T-helper 2 cell treated with Interferon-gamma antibody and Interleukin-4, amounts not matched to agents 5 μg/mL and 100 μg/mL, for 36 hours (primary cell): ENCODE results near the gene DISP3.

Experiments used
- DNase-seq: peaks from one replicate; pipeline ENCODE4 v3.0.0; 2021; ENCODE audit warnings: low spot score
- H3K27ac Mint-ChIP-seq: one replicate; pipeline ENCODE4 v1.8.0; 2021; ENCODE audit warnings: mild to moderate bottlenecking, mixed read lengths
- H3K27me3 Mint-ChIP-seq: one replicate; pipeline ENCODE4 v1.8.0; 2021; ENCODE audit warnings: low read depth, mixed read lengths
- H3K36me3 Mint-ChIP-seq: one replicate; pipeline ENCODE4 v1.8.0; 2021; ENCODE audit warnings: low read depth, mixed read lengths
- H3K4me1 Mint-ChIP-seq: one replicate; pipeline ENCODE4 v1.8.0; 2021; ENCODE audit warnings: low read depth, mixed read lengths
- H3K4me3 Mint-ChIP-seq: one replicate; pipeline ENCODE4 v1.8.0; 2022; ENCODE audit warnings: mild to moderate bottlenecking, moderate library complexity, mixed read lengths
- H3K9me3 Mint-ChIP-seq: one replicate; pipeline ENCODE4 v1.8.0; 2021; ENCODE audit warnings: mixed read lengths

Gene DISP3

DNA sequence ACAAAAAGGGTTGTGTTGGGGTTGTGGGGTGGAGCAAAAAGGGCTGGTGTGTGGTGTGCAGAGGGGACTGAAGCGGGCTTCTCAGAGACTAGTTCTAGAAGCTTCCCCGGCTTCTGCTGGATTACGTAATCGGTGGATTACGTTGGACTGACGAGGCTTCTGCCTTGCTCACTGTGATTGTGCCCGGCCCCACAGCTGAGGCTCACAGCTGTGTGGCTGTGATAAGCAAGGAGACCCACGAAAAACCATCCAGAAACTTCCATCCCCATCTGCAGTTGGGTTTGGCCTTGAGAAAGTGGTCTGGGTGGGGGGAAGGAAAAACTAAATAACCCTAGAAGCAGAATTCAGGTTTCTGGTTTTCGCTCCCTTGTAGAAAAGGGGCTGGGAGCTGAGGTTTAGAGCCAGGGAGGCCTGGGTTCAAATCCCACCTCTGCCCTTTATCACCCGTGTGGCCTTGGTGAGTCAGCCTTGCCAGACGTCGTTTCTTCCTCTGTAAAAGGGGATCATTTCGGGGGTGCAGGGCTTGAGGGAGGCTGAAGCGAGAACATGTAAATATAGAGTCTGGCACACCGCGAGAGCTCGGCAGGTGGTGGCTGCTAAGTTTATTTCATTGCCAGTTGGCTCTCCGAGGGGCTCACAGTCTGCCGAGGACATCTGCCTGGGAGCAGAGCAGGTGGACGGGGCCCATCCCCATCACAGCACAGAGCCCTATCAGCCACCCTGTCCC, 30.4 kb upstream of the DISP3 start:
- H3K36me3 Mint-ChIP-seq = no peaks in the 10 kb centered on the region
- no peak overlapping the region for H3K27ac Mint-ChIP-seq
- H3K4me1 Mint-ChIP-seq = no peaks in the 10 kb centered on the region
- no peak overlapping the region for H3K4me3 Mint-ChIP-seq
- no peaks in the 10 kb centered on the region for H3K9me3 Mint-ChIP-seq
- H3K27me3 Mint-ChIP-seq = peaks cover 3% of the 10 kb centered on the region
- no peak for DNase-seq

DNA sequence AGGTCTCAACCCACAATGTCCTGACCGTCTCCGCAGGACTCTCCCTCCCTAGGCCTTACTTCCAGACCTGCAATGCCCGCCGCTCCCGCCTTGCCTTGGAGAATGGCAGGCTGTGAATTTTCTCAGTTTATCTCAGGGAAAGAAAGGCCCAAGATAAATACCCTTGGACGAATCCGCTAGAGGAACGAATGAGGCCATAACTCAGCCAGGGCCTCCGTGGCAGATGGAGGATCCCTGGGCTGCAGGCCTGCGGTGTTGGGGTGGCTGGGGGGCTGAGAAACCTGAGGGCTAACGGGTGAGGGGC, 29.9 kb upstream of the DISP3 start:
- no peak for DNase-seq
- Mint-ChIP-seq H3K27me3 (peaks cover 3% of the 10 kb centered on the region), H3K36me3 (no peaks in the 10 kb centered on the region), H3K27ac (no peak overlapping the region), H3K4me1 (no peaks in the 10 kb centered on the region), H3K9me3 (no peaks in the 10 kb centered on the region), H3K4me3 (no peak overlapping the region)

DNA sequence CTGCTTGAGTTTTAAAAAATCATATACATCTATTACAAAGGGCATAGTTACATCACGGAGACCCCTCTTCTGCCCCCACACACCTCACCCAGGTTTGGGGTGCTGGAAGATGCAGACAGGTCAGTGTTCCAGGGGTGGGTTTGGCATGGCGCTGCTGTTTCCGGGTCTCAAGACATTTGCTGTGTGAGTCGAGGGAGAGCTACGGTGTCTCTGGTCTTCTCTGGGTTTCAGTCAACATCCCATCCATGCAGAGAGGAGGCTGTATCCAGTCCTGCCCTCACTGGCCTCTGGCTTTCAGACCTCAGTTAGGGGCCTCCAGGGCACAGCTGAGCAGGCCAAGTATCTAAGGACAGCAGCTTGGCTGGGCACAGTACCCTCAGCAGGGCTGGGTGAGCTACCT, 28.6 kb upstream of the DISP3 start:
- H3K4me1 Mint-ChIP-seq = no peaks in the 10 kb centered on the region
- no peaks in the 10 kb centered on the region for H3K36me3 Mint-ChIP-seq
- H3K27ac Mint-ChIP-seq = no peak overlapping the region
- no peak for DNase-seq
- H3K9me3 Mint-ChIP-seq = no peaks in the 10 kb centered on the region
- no peak overlapping the region for H3K4me3 Mint-ChIP-seq
- H3K27me3 Mint-ChIP-seq = no peaks in the 10 kb centered on the region

DNA sequence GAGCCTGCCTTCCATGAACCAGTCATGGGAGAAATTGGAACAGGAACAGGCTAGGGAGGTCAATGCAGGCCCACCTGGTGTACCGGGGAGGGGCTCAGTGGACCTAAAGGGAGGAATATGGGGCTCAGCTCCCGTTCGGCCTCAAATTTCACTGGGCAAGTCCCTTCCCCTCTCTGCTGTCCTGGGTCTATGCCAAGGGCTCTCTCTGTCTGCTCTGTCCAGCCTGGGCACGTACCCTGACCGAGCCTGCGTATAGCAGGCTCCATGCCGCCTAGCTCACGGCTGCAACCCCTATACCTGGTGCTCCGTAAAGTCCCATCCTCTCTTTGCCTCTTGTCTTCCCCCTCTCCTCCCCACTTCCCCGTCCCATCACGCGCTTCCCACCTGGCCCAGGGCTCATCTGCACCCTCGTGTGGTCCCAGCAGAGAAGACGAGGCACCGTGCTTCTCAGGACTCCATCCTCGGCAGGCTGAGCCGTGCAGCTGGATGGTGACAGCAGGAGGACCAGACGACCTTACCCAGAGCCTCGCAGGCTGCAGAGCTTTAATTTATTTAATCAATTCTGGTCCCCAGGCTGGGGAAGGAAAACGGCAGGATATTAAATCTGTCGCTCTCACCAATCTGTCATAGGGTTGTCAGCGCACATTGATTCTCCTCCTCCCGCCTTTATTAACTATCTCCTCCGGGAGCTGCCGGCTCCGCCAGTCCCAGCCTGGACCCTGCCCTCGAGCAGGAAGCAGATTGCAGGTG, 25.0 kb upstream of the DISP3 start:
- no peak overlapping the region for H3K27ac Mint-ChIP-seq
- DNase-seq = no peak
- H3K9me3 Mint-ChIP-seq = no peaks in the 10 kb centered on the region
- no peaks in the 10 kb centered on the region for H3K4me1 Mint-ChIP-seq
- peaks cover 2% of the 10 kb centered on the region for H3K27me3 Mint-ChIP-seq
- H3K4me3 Mint-ChIP-seq = no peak overlapping the region
- no peaks in the 10 kb centered on the region for H3K36me3 Mint-ChIP-seq

DNA sequence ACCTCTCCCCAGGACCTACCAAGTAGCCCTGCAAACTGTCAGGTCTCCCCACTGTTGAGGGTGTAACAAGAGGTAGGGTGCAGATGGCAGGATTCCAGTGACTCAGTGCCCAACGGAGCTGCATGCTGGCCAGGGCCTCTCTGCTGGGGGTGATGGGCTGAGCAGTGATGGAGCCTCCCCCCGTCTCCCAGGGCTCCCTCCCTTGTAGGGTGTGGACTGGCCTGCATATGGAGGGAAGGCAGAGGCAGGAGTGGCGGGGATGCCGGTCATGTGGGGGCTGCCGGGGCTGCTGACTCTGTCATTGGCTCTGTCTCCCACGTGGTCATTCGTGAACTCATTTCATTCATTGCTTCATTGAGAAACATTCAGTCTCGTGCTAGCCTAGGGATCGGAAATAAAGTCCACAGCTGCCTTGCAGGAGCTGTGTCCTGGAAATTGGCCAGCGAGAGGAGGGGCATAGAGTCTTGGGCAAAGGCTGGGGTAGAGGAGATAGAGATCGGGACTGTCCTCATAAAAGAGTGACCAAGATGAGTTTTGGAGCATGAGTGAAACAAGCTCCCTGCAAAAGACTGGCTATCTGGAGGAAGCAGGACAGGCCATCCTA, 22.9 kb upstream of the DISP3 start:
- no peak for DNase-seq
- no peaks in the 10 kb centered on the region for H3K36me3 Mint-ChIP-seq
- no peak overlapping the region for H3K27ac Mint-ChIP-seq
- H3K9me3 Mint-ChIP-seq = no peaks in the 10 kb centered on the region
- peaks cover 2% of the 10 kb centered on the region for H3K27me3 Mint-ChIP-seq
- H3K4me3 Mint-ChIP-seq = no peak overlapping the region
- H3K4me1 Mint-ChIP-seq = no peaks in the 10 kb centered on the region

DNA sequence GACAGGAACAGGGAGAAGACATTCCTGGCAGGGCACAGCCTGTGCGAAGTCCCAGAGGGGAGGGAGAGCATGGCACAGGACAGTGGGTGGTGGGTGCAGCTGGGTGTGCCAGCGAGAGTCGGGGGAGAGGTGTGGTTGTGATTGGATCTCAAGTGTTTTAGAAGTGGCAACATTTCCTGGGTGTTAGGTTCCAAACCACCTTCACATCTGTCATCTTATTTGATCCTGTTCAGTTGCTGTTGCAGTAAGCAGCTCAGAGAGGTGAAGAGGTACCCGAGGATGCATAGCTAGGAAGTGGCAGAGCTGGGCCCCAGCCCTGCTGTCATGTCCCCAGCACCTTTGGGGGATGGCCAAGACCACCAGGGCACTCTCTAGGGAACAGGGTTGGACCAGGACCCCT, 22.0 kb upstream of the DISP3 start:
- Mint-ChIP-seq H3K4me3 (no peak overlapping the region), H3K27me3 (peaks cover 2% of the 10 kb centered on the region), H3K27ac (no peak overlapping the region), H3K4me1 (no peaks in the 10 kb centered on the region), H3K9me3 (no peaks in the 10 kb centered on the region), H3K36me3 (no peaks in the 10 kb centered on the region)
- no peak for DNase-seq

DNA sequence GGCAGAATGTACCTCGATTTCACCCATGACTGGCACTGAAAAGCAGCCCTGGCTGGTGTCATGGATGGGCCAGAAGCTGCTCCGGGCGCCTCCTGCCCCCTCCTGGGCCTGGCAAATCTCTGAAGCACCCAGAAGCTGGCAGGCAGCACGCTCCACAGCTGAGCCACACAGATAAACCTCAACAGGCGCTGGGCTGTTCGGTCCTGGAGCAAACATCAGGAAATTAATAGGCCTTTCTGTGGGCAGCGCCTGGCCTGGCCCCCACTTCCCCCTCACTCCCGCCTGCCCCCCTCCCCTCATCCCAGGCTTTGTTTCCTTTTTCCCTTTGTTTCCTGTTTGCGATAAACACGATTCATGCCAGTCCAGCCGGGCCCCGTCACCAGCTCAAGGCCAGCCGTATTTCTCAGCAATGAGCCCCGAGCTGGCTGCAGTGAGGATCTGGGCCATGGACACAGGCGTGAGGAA, 20.1 kb upstream of the DISP3 start:
- Mint-ChIP-seq H3K4me1 (no peaks in the 10 kb centered on the region), H3K27me3 (peaks cover 2% of the 10 kb centered on the region), H3K36me3 (no peaks in the 10 kb centered on the region), H3K4me3 (no peak overlapping the region), H3K9me3 (no peaks in the 10 kb centered on the region), H3K27ac (no peak overlapping the region)
- no peak for DNase-seq

DNA sequence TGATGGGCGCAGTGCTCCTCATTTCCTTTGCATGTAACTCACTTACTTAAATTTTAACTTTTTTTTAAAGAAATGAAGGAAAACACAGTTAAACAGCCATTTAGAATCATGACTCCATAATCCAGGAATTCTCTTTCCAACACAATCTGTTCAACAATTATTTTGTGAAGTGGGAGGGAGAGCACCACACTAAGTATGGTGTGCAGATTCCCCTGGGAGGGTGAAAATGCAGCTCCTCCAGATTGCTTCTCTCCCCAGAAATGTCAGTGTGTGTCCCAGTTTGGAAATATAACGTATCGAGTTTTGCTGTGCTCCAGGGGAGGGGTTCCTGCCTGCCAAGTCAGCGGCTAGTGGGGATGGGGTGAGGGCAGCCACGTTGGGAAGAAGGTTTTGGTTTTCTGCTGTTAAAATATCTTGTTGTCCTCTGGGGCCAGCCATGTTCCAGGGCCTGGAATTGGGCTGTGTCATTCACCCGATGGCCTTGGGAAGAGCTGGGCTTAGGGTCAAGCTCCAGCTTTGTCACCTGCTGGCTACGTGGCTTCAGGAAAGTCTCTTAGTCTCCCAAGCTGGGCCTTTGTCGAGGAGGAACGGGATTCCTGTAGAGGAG, 17.3 kb upstream of the DISP3 start:
- Mint-ChIP-seq H3K36me3 (no peaks in the 10 kb centered on the region), H3K27ac (no peak overlapping the region), H3K4me1 (no peaks in the 10 kb centered on the region), H3K9me3 (no peaks in the 10 kb centered on the region), H3K4me3 (no peak overlapping the region), H3K27me3 (peaks cover 2% of the 10 kb centered on the region)
- DNase-seq = no peak

DNA sequence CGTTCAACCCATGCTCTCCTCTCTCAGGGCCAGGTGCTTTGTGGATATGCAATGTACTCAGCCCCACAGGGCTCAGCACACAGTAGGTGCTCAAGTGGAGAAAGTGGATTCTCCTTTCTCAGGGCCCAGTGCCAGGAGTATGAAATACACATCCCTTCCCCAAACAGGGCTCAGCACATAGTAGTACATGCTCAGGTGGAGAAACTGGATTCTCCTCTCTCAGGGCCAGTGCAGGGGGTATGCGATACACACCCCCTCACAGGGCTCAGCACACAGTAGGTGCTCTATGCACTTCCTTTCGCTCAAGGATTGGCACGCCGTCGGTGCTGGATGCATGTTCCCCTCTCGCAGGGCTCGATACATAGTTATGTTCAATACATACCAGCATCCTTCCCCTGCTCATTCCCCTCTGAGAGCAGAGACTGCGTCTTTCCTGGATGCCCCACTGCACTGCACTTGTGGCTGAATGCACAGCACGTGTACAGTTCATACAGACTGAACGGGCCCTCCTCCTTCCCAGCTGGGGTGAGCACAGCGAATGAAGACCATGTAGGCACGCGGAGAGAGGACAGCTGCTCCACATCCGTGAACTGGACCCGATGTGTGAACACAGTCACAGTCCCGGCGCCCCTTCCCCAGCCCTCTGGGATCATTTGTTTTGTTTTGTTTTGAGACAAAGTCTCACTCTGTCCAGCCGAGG, 16.6 kb upstream of the DISP3 start:
- Mint-ChIP-seq H3K27ac (no peak overlapping the region), H3K4me1 (no peaks in the 10 kb centered on the region), H3K36me3 (no peaks in the 10 kb centered on the region)

DNA sequence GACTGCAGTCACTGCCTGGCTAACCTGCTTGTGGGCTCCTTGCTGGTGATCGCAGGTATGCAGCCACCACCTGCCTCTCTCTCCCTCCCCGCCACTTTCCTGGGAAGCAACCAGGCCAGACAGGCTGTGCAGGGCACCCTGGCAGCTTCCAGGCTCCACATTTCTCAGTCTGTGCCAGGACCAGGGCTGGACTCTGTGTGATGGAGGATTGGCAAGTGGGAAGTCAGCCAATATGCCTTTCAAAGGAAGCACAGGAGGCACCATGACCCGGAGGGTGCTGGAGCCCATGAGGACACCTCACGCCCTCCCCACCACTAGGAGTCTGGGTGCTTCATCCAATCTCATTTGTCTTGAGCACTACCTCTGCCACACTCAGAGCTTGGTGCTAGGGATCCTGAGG, 15.8 kb upstream of the DISP3 start:
- H3K27ac Mint-ChIP-seq = no peak overlapping the region
- no peaks in the 10 kb centered on the region for H3K27me3 Mint-ChIP-seq
- H3K9me3 Mint-ChIP-seq = no peaks in the 10 kb centered on the region
- H3K36me3 Mint-ChIP-seq = no peaks in the 10 kb centered on the region
- DNase-seq = no peak
- H3K4me1 Mint-ChIP-seq = no peaks in the 10 kb centered on the region
- no peak overlapping the region for H3K4me3 Mint-ChIP-seq

More for the DNA sequence above, 16.6 kb upstream of the DISP3 start:
- no peak overlapping the region for H3K4me3 Mint-ChIP-seq
- peaks cover 2% of the 10 kb centered on the region for H3K27me3 Mint-ChIP-seq
- DNase-seq = no peak
- no peaks in the 10 kb centered on the region for H3K9me3 Mint-ChIP-seq

DNA sequence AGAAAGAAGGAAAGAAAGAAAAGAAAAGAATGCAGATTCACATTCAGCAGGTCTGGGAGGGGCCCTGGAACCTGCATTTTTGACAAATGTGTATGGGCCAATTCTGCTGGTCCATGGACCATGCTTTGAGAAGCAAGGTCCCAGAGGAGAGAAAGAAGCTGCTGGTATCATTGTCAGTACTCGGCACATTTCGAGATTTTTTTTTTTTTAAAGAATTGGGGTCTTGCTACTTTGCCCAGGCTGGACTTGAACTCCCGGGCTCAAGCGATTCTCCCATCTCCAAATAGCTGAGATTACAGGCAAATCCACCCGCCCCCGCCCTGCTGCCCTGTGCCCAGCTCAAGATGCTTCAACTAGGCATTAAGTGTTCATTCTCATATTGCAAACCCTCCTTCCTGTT, 13.6 kb upstream of the DISP3 start:
- no peak overlapping the region for H3K4me3 Mint-ChIP-seq
- H3K36me3 Mint-ChIP-seq = no peaks in the 10 kb centered on the region
- H3K9me3 Mint-ChIP-seq = no peaks in the 10 kb centered on the region
- no peaks in the 10 kb centered on the region for H3K27me3 Mint-ChIP-seq
- no peaks in the 10 kb centered on the region for H3K4me1 Mint-ChIP-seq
- no peak overlapping the region for H3K27ac Mint-ChIP-seq
- no peak for DNase-seq

DNA sequence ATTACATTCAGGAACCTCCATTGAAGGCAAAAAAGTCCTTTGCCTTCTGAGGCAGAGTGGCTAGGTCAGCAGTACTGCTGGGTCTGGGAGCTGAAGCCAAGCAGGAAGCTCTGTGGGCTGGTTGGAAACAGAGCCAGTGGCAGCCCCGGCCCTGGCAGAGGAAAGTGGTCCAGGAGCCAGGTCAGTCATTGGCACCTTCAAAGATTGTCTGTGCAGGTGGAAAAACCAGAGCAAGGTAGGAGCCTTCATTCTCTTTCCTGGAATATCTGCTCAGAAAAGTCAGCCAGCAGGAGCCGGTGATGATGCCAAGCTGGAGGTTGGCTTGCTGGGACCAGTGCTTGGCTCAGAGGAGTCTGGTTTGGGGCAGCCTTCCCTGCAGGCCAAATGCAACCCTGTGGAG, 12.5 kb upstream of the DISP3 start:
- Mint-ChIP-seq H3K36me3 (no peaks in the 10 kb centered on the region), H3K4me1 (no peaks in the 10 kb centered on the region), H3K27ac (no peak overlapping the region), H3K27me3 (no peaks in the 10 kb centered on the region), H3K4me3 (no peak overlapping the region), H3K9me3 (no peaks in the 10 kb centered on the region)
- no peak for DNase-seq

DNA sequence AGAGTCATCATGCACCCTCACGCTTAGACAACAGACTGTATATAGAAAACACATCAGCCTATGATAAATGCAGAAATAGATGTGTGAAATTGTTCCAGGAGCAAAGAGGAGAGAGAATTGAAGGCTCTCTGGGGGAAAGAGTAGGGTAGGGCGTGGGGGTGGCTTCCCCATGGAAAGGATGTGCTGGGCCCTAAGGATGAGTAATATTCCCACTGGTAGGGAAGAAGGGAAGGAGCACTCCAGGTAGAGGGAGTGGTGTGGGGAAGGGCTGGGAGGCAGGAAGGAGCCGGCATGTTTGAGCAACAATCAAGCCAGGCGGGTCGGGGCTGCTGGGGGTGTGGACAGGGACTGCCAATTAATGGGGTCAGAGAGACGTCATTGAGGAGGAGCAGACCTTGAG, 10.1 kb upstream of the DISP3 start:
- Mint-ChIP-seq H3K27me3 (no peaks in the 10 kb centered on the region), H3K4me3 (no peak overlapping the region), H3K4me1 (no peaks in the 10 kb centered on the region), H3K9me3 (no peaks in the 10 kb centered on the region), H3K36me3 (no peaks in the 10 kb centered on the region), H3K27ac (no peak overlapping the region)
- DNase-seq = no peak

DNA sequence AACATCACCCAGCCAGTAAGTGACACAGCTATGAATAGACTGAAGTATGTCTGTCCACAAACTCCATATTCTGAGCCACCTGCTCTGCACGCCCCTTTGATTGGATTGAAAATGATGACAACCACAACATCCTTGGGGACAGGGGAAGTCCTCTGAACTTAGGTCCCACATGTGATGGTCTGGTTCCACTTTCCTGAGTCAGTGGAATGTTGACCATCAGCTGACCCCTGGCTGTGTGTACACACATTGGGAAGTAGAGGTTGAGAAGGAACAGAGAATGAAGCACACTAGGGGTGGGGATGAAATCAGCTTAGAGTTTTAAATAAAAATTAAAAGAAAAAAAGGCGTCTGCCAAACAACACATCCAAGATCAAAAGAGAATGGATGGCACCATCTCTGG, 8.0 kb upstream of the DISP3 start:
- Mint-ChIP-seq H3K4me1 (no peaks in the 10 kb centered on the region), H3K9me3 (no peaks in the 10 kb centered on the region), H3K27me3 (peaks cover 1% of the 10 kb centered on the region), H3K27ac (no peak overlapping the region), H3K4me3 (no peak overlapping the region), H3K36me3 (no peaks in the 10 kb centered on the region)
- DNase-seq = no peak
